Measurements from ENCODE around the gene SLC35E2B.
"Not testable (repeated sequence)": the region's sequence is repeated elsewhere in the genome, so short reads cannot be mapped to it uniquely, and the experiment has no call there.

SLC35E2B gene

DNA sequence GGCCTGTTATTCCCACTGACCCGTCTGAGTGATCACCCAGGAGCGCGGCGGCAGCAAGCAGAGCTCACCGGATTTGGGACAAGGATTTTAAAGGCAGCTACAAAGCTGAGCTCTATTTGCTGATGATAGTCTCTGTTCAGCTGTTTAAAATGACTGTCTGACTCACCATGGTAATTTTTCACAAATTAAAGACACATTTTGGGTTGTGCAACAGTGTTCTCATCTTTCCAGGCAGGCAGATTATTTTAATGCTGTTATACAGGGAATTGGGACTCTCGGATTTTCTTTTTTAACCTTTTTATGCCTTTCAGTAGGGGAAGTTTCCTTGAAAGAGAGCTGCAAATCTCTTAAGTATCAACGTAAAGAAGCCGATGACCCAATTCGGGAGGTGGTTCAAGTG, 30.2 kb downstream of the SLC35E2B start:
- H3K27ac ChIP-seq (ENCODE audit: low read depth, low read length): peak overlapping the region; percentile 79

DNA sequence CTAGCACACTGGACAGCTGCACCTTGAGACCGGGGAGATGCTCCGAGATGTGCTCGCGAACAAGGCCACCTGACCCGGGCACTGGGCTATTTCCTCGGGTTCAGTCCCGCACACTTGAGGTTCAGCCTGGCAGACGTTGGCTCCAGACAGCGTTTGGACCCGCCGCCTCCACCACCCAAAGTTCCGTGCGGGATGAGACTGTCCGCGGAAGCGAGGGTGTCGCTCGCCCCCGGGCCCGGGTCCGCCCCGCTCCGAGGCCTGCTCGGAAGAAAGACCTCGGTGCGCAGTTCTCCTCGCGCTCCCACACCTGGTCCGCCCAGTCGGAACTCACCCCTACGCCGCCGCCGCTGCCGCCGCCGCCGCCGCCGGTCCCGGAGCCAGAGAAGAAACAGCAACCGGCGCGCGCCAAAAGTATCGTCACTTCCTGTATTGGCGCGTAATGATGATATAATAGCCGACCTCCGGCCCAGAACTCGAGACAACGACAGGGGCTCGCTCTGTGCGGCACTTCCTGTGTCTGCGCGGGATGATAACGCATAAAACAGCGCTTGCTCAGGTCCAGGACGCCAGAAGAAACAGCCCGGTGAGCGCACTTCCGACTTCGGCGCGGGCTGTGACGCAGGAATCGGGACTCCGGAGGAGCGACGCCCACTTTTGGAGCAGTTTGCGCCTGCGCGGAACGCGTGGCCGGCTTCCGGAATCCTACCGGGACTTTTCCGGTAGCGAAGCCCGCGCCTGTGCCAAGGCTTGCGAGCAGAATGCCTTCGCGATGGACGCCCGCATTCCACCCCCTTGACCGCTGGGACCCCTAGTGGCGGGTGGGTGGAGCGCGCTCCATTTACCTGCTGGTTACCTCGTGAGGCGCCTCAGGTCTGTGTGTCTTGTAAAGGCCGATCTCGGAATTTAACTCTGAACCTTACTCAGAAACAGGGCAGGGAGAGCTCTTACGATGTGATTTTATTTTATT, 33.7 kb downstream of the SLC35E2B start, which contains the start of gene CDK11B:
CDK11B (minus strand) TSS at position 422 of the 967 bp plus-strand sequence. CDS start 1,519 bp downstream, outside the sequence.
- H3K4me1 ChIP-seq (ENCODE audit: control insufficient read depth, insufficient read depth, low read length, unreplicated experiment): peaks cover 15% of the 10 kb centered on the region
- peak within 1 kb of the TSS; percentile 92 for H3K27ac ChIP-seq (ENCODE audit: low read depth, low read length)
- H3K4me3 ChIP-seq (ENCODE audit: low read depth, low read length): peak within 1 kb of the TSS; percentile 73
- H3K79me2 ChIP-seq (ENCODE audit: control insufficient read depth, insufficient read depth, low read length, unreplicated experiment): peaks cover 16% of the 10 kb centered on the region
- H3K36me3 ChIP-seq (ENCODE audit: insufficient read depth, low read length); H2AFZ ChIP-seq (ENCODE audit: low read length, unreplicated experiment); H3K27me3 ChIP-seq (ENCODE audit: insufficient read depth, low read length): not testable (repeated sequence)

More for the DNA sequence above, 30.2 kb downstream of the SLC35E2B start:
- not testable (repeated sequence) for H3K4me3 ChIP-seq (ENCODE audit: low read depth, low read length); H3K4me1 ChIP-seq (ENCODE audit: control insufficient read depth, insufficient read depth, low read length, unreplicated experiment); H3K27me3 ChIP-seq (ENCODE audit: insufficient read depth, low read length); H3K79me2 ChIP-seq (ENCODE audit: control insufficient read depth, insufficient read depth, low read length, unreplicated experiment)
- H2AFZ ChIP-seq (ENCODE audit: low read length, unreplicated experiment): peak overlapping the region; percentile 43
- H3K36me3 ChIP-seq (ENCODE audit: insufficient read depth, low read length): peaks cover 11% of the 10 kb centered on the region; the same call in 1 of the 2 replicates

- not testable (repeated sequence) for H3K27ac ChIP-seq (ENCODE audit: low read depth, low read length); H3K79me2 ChIP-seq (ENCODE audit: control insufficient read depth, insufficient read depth, low read length, unreplicated experiment); H3K27me3 ChIP-seq (ENCODE audit: insufficient read depth, low read length); H2AFZ ChIP-seq (ENCODE audit: low read length, unreplicated experiment); H3K4me3 ChIP-seq (ENCODE audit: low read depth, low read length); H3K4me1 ChIP-seq (ENCODE audit: control insufficient read depth, insufficient read depth, low read length, unreplicated experiment)
- H3K36me3 ChIP-seq (ENCODE audit: insufficient read depth, low read length): peaks cover 15% of the 10 kb centered on the region
Measured at GRCh38 chr1:1648265-1648664, 44.3 kb downstream of the SLC35E2B start.

DNA sequence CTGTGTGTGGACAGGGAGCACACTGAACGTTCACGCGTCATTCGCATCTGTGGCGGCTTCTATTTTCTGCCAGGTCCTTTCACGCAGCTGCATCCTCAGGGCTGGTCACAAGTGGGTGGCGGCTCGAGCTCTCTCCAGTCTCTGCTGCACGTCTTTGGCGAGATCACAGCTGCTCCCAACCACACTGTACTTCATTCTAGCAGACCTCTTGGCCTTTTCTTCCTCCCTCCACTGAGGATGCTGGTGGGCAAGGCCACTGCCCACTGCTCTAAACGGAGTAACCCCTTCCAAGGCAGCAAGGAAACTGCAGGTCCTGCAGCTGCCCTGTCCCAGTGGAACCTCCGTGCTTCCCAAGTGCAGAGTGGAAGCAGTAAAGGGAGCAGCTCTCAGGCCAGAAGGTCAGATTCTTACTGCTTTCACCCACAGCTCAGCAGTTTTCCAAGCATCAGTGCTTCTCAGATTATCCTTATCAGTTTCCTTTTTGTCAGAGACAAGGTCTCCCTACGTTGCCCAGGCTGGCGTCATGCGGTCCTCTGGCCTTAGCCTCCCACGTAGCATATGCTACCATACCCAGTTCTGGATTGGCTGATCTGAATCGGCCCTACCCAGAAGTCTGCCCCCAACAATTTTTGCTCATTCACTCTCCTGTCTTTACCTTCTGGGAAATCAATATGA, 44.9 kb downstream of the SLC35E2B start:
- H3K4me3 ChIP-seq (ENCODE audit: low read depth, low read length); H2AFZ ChIP-seq (ENCODE audit: low read length, unreplicated experiment); H3K27me3 ChIP-seq (ENCODE audit: insufficient read depth, low read length); H3K79me2 ChIP-seq (ENCODE audit: control insufficient read depth, insufficient read depth, low read length, unreplicated experiment); H3K27ac ChIP-seq (ENCODE audit: low read depth, low read length); H3K4me1 ChIP-seq (ENCODE audit: control insufficient read depth, insufficient read depth, low read length, unreplicated experiment): not testable (repeated sequence)
- H3K36me3 ChIP-seq (ENCODE audit: insufficient read depth, low read length): peaks cover 15% of the 10 kb centered on the region

GRCh38 chr1:1646326-1646725, 46.3 kb downstream of the SLC35E2B start:
- H3K4me1 ChIP-seq (ENCODE audit: control insufficient read depth, insufficient read depth, low read length, unreplicated experiment); H2AFZ ChIP-seq (ENCODE audit: low read length, unreplicated experiment); H3K4me3 ChIP-seq (ENCODE audit: low read depth, low read length); H3K27me3 ChIP-seq (ENCODE audit: insufficient read depth, low read length); H3K79me2 ChIP-seq (ENCODE audit: control insufficient read depth, insufficient read depth, low read length, unreplicated experiment); H3K27ac ChIP-seq (ENCODE audit: low read depth, low read length): not testable (repeated sequence)
- peaks cover 10% of the 10 kb centered on the region for H3K36me3 ChIP-seq (ENCODE audit: insufficient read depth, low read length)

GRCh38 chr1:1640711-1641461, 51.7 kb downstream of the SLC35E2B start:
- not testable (repeated sequence) for H3K27me3 ChIP-seq (ENCODE audit: insufficient read depth, low read length); H3K4me1 ChIP-seq (ENCODE audit: control insufficient read depth, insufficient read depth, low read length, unreplicated experiment); H2AFZ ChIP-seq (ENCODE audit: low read length, unreplicated experiment); H3K4me3 ChIP-seq (ENCODE audit: low read depth, low read length); H3K27ac ChIP-seq (ENCODE audit: low read depth, low read length); H3K36me3 ChIP-seq (ENCODE audit: insufficient read depth, low read length); H3K79me2 ChIP-seq (ENCODE audit: control insufficient read depth, insufficient read depth, low read length, unreplicated experiment)

- not testable (repeated sequence) for H3K4me1 ChIP-seq (ENCODE audit: control insufficient read depth, insufficient read depth, low read length, unreplicated experiment); H2AFZ ChIP-seq (ENCODE audit: low read length, unreplicated experiment); H3K27ac ChIP-seq (ENCODE audit: low read depth, low read length); H3K4me3 ChIP-seq (ENCODE audit: low read depth, low read length); H3K27me3 ChIP-seq (ENCODE audit: insufficient read depth, low read length); H3K79me2 ChIP-seq (ENCODE audit: control insufficient read depth, insufficient read depth, low read length, unreplicated experiment); H3K36me3 ChIP-seq (ENCODE audit: insufficient read depth, low read length)
Measured at GRCh38 chr1:1640081-1640480, 52.5 kb downstream of the SLC35E2B start.

- not testable (repeated sequence) for H3K27ac ChIP-seq (ENCODE audit: low read depth, low read length); H3K27me3 ChIP-seq (ENCODE audit: insufficient read depth, low read length); H3K79me2 ChIP-seq (ENCODE audit: control insufficient read depth, insufficient read depth, low read length, unreplicated experiment); H3K36me3 ChIP-seq (ENCODE audit: insufficient read depth, low read length); H3K4me1 ChIP-seq (ENCODE audit: control insufficient read depth, insufficient read depth, low read length, unreplicated experiment); H3K4me3 ChIP-seq (ENCODE audit: low read depth, low read length); H2AFZ ChIP-seq (ENCODE audit: low read length, unreplicated experiment)
Measured at GRCh38 chr1:1639368-1639767, 53.2 kb downstream of the SLC35E2B start.

DNA sequence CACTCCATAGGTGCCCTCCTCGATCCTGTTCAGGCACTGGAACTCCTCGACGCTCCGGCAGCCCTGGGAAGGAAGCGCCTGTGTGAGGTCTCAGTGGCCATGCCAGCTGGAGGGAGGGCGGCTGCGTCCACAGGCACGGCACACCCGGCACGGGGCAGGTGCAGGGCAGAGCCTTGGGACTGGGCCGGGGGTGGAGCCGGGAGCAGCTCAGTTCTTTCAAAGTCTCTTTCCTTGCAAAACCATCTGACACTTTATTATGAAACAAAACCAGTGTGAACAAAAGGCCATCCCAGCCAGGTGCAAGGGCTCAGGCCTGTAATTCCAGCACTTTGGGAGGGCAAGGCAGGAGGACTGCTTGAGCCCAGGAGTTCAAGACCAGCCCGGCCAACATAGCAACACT, 54.1 kb downstream of the SLC35E2B start:
- not testable (repeated sequence) for H3K4me1 ChIP-seq (ENCODE audit: control insufficient read depth, insufficient read depth, low read length, unreplicated experiment); H2AFZ ChIP-seq (ENCODE audit: low read length, unreplicated experiment); H3K79me2 ChIP-seq (ENCODE audit: control insufficient read depth, insufficient read depth, low read length, unreplicated experiment); H3K4me3 ChIP-seq (ENCODE audit: low read depth, low read length); H3K36me3 ChIP-seq (ENCODE audit: insufficient read depth, low read length); H3K27me3 ChIP-seq (ENCODE audit: insufficient read depth, low read length); H3K27ac ChIP-seq (ENCODE audit: low read depth, low read length)

- not testable (repeated sequence) for H3K36me3 ChIP-seq (ENCODE audit: insufficient read depth, low read length); H3K4me3 ChIP-seq (ENCODE audit: low read depth, low read length); H3K27ac ChIP-seq (ENCODE audit: low read depth, low read length); H3K79me2 ChIP-seq (ENCODE audit: control insufficient read depth, insufficient read depth, low read length, unreplicated experiment); H3K27me3 ChIP-seq (ENCODE audit: insufficient read depth, low read length); H2AFZ ChIP-seq (ENCODE audit: low read length, unreplicated experiment); H3K4me1 ChIP-seq (ENCODE audit: control insufficient read depth, insufficient read depth, low read length, unreplicated experiment)
Measured at GRCh38 chr1:1637479-1637875, 55.1 kb downstream of the SLC35E2B start.

All from ACC112 (cell line).